Heart left ventricle (tissue), 16 donors: ENCODE results near the gene YPEL4. TPM values are rescaled to one million over a fixed set of nuclear protein-coding genes. Genes with fewer than 3 reads are reported as not detected.
A peak's percentile ranks its signal among the peaks of the same experiment; 100 is the strongest.

Experiments
- ATAC-seq, 4 donors: fragments of 200-7000 bp; cut with Tn5 transposase; one replicate each; pipeline ENCODE4 v1.9.1; 2020 to 2022; ENCODE audit warnings: moderate library complexity in 4 of 4, mild to moderate bottlenecking in 3 of 4, moderate number of reproducible peaks in 1 of 4
- DNase-seq, 5 donors: peaks; one replicate each; pipeline ENCODE4 v3.0.0-alpha.2; 2020
- H3K27ac ChIP-seq, 12 donors: fragments of 200-600 bp; sonication (generic) in 4 of 12; one replicate each; pipeline versions ENCODE4 v1.5.0 to v1.8.0; 2016 to 2022; ENCODE audit warnings: mild to moderate bottlenecking in 2 of 12
- H3K27me3 ChIP-seq, 9 donors: fragments of 200-600 bp; sonication (generic) in 2 of 9; one replicate each; pipeline versions ENCODE4 v1.5.1 to v1.8.0; 2016 to 2022; ENCODE audit warnings: mild to moderate bottlenecking in 3 of 9
- H3K36me3 ChIP-seq, 9 donors: fragments of 200-600 bp; sonication (generic) in 2 of 9; one replicate each; pipeline versions ENCODE4 v1.5.0 to v1.8.0; 2018 to 2022; ENCODE audit warnings: mild to moderate bottlenecking in 2 of 9
- H3K4me1 ChIP-seq, 12 donors: fragments of 200-600 bp; sonication (generic) in 4 of 12; one replicate each; pipeline versions ENCODE4 v1.5.0 to v1.8.0; 2016 to 2022; ENCODE audit warnings: mild to moderate bottlenecking in 3 of 12
- H3K4me3 ChIP-seq, 12 donors: fragments of 200-600 bp; sonication (generic) in 4 of 12; one replicate each; pipeline versions ENCODE4 v1.5.0 to v1.8.0; 2017 to 2022; ENCODE audit warnings: mild to moderate bottlenecking in 9 of 12, moderate library complexity in 4 of 12
- H3K9me3 ChIP-seq, 12 donors: fragments of 200-600 bp; sonication (generic) in 4 of 12; one replicate each; pipeline versions ENCODE4 v1.5.0 to v1.8.0; 2016 to 2022; ENCODE audit warnings: mild to moderate bottlenecking in 1 of 12
- POLR2A ChIP-seq, 2 donors: fragments of 450-650 bp; IDR thresholded peaks; one replicate each; pipeline ENCODE4 v1.6.1; 2017; ENCODE audit warnings: antibody characterized with exemption in 2 of 2, mild to moderate bottlenecking in 2 of 2, moderate library complexity in 2 of 2
- WGBS, 4 donors: extraction: QIAGEN DNeasy Blood & Tissue Kit in 2 of 4; methylation state at CpG; one replicate each; pipeline versions ENCODE4 v1.1.5 to v1.1.7; 2013 to 2018; 5-methylcytosine and 5-hydroxymethylcytosine counted together
- intact Hi-C, 10 donors: fragments of 100-400 bp; cut with DNase I; formaldehyde crosslinking; loops; one replicate each; pipeline versions ENCODE4 v1.11.1 to v1.14.2; 2022
- polyA plus RNA-seq, 2 donors: library from polyadenylated mRNA; stranded (reverse); fragments of 200-250 nt; gene quantifications; one replicate each; pipeline ENCODE4 v1.2.3, GENCODE V29; 2013
- total RNA-seq, 9 donors: library from RNA; depleted of rRNA in 2 of 9; stranded (reverse); fragments of >200 nt in 2 of 9; fragmentation: NEBNext Ultra II Directional in 3 of 9; extraction: Animal tissue kit (Norgen Biotek cat#: 25700) in 3 of 9; gene quantifications; one replicate each; pipeline versions ENCODE4 v1.1.0 to v1.2.4, GENCODE V29; 2016 to 2023
- TF ChIP-seq, protein P1 (sequence below), 12 donors: fragments of 200-600 bp; sonication (generic) in 4 of 12; IDR thresholded peaks; one replicate each; pipeline versions ENCODE4 v1.5.0 to v1.8.0; 2018 to 2022; ENCODE audit warnings: antibody characterized with exemption in 12 of 12, mild to moderate bottlenecking in 5 of 12
- donor health status: ischemic (EF 13 %, LVEDD 7.1; RV severe dilation, severe dysfunction).
- donor health status: healthy with polysubstance abuse.
- donor health status: DM: no; HTN: yes; CAD: no.
- donor health status: DM: no; HTN: no; CAD: no.
- donor health status: ischemic (EF 25% LVEDD 6.9; RV normal size, moderate dysfunction).
- donor health status: ischemic (EF 25% LVEDD 5.7; RV mildly dilated, moderate dysfunction).
- donor health status: healthy.
- donor health status: DM: yes; HTN: yes; CAD: no.
- donor health status: ischemic (EF 35%, LVEDD 5.7; RV mildly dilated, moderate dysfunction).
- donor health status: nonischemic (EF 11% LVEDD 7.7; RV severe dilation, severe dysfunction).
- donor health status: DM: yes; HTN: yes; CAD: no.
- donor health status: PGD.
- donor health status: ischemic (EF 29% LVEDD 5.4; RV normal size, mild dysfunction).
- donor health status: nonischemic (EF 23%, LVEDD 6.1; RV moderate dilation, normal function).

YPEL4 gene
- total and polyA plus RNA-seq, 11 donors, result 0.16 to 2.2 (median 0.67) TPM

- intact Hi-C loops, result loop anchor here (2.0 to 10.0 kb wide), 8 partner anchors 77 to 871 kb away; partner anchors contain the start of gene UBE2L6 (in 1 of the 10)
- ATAC-seq (no peak), DNase-seq (no peak)
- Histone ChIP-seq H3K4me3 (no peak overlapping the region), H3K27ac (no peak overlapping the region), H3K27me3 (peaks cover 4 to 37% (median 25%) of the 10 kb centered on the region in 9 donors), H3K4me1 (peaks cover 5 to 75% (median 51%) of the 10 kb centered on the region in 12 donors), H3K9me3 (no peaks in the 10 kb centered on the region), H3K36me3 (no peaks in the 10 kb centered on the region)
- WGBS, 4 donors, result 44 to 58% (median 50%) methylated on average over 3 of the region's 3 CpGs
- no peak for TF ChIP-seq POLR2A (IDR thresholded peaks at IDR 0.05)
- TF ChIP-seq, protein P1, sequence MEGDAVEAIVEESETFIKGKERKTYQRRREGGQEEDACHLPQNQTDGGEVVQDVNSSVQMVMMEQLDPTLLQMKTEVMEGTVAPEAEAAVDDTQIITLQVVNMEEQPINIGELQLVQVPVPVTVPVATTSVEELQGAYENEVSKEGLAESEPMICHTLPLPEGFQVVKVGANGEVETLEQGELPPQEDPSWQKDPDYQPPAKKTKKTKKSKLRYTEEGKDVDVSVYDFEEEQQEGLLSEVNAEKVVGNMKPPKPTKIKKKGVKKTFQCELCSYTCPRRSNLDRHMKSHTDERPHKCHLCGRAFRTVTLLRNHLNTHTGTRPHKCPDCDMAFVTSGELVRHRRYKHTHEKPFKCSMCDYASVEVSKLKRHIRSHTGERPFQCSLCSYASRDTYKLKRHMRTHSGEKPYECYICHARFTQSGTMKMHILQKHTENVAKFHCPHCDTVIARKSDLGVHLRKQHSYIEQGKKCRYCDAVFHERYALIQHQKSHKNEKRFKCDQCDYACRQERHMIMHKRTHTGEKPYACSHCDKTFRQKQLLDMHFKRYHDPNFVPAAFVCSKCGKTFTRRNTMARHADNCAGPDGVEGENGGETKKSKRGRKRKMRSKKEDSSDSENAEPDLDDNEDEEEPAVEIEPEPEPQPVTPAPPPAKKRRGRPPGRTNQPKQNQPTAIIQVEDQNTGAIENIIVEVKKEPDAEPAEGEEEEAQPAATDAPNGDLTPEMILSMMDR (IDR thresholded peaks at IDR 0.05), result no peak
These were observed 5.9 kb downstream of the YPEL4 start for GRCh38 chr11:57643802-57644201.

GRCh38 chr11:57641011-57641807 is 8.5 kb downstream of the YPEL4 start:
- no peak for TF ChIP-seq POLR2A (IDR thresholded peaks at IDR 0.05)
- TF ChIP-seq, protein P1 (IDR thresholded peaks at IDR 0.05), result peak; percentile 30 to 54 (median 42)
- WGBS, 4 donors, result 52 to 68% (median 55%) methylated on average over 7 of the region's 7 CpGs
- Histone ChIP-seq H3K27me3 (peaks cover 0 to 18% (median 2%) of the 10 kb centered on the region in 9 donors), H3K27ac (peak overlapping the region in 2 of 12 donors; percentile 12 to 15), H3K36me3 (no peaks in the 10 kb centered on the region), H3K4me3 (no peak overlapping the region), H3K9me3 (no peaks in the 10 kb centered on the region), H3K4me1 (peaks cover 5 to 59% (median 40%) of the 10 kb centered on the region in 12 donors)
- ATAC-seq (peak in 3 of 4 donors; percentile 12 to 24 (median 19)), DNase-seq (no peak)
- intact Hi-C loops, result loop anchor here (1.0 to 10.0 kb wide), 9 partner anchors 72 to 874 kb away; partner anchors contain the start of gene RTN4RL2 (in 1 of the 10)

GRCh38 chr11:57640068-57640800 is 9.5 kb downstream of the YPEL4 start:
- Histone ChIP-seq H3K27me3 (peaks cover 0 to 9% (median 0%) of the 10 kb centered on the region in 9 donors), H3K9me3 (no peaks in the 10 kb centered on the region), H3K27ac (peak overlapping the region in 2 of 12 donors; percentile 12 to 37), H3K36me3 (no peaks in the 10 kb centered on the region), H3K4me3 (peak overlapping the region in 7 of 12 donors; percentile 72 to 97 (median 89)), H3K4me1 (peaks cover 5 to 49% (median 31%) of the 10 kb centered on the region in 12 donors)
- TF ChIP-seq, protein P1 (IDR thresholded peaks at IDR 0.05), result no peak
- TF ChIP-seq POLR2A (IDR thresholded peaks at IDR 0.05), result no peak
- intact Hi-C loops, result loop anchor here (2.0 to 10.0 kb wide), 8 partner anchors 71 to 875 kb away; partner anchors contain the start of gene RTN4RL2 (in 1 of the 10)
- WGBS, 4 donors, result 48 to 84% (median 55%) methylated on average over 7 to 9 of the region's 9 CpGs
- ATAC-seq (no peak), DNase-seq (no peak)
